ENCODE measurements around the gene LGALS3.
A peak's percentile ranks its signal among the peaks of the same experiment; 100 is the strongest.

LGALS3 gene

DNA sequence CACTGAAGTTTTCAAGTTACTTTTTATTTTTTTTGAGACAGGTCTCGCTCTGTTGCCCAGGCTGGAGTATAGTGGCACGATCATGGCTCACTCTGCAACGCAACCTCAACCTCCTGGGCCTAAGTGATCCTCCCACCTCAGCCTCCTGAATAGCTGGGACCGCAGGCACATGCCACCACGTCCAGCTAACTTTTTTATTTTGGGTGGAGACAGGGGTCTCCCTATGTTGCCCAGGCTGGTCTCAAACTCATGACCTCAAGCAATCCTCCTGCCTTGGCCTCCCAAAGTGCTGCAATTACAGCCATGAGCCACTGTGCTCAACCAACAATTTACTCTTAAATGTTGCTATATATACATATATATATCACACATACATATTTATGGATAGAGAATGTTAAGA, 27.4 kb upstream of the LGALS3 start:
- Mint-ChIP-seq H3K36me3 (ENCODE audit: low read depth) (peaks cover 3% of the 10 kb centered on the region), H3K9me3 (peaks cover 8% of the 10 kb centered on the region), H3K4me3 (no peak overlapping the region), H3K27ac (peak overlapping the region; percentile 80 to 99 (median 96)), H3K27me3 (ENCODE audit: low read depth) (peaks cover 4% of the 10 kb centered on the region), H3K4me1 (peaks cover 52% of the 10 kb centered on the region)
- no peak for TF ChIP-seq CTCF (IDR thresholded peaks at IDR 0.05; ENCODE audit: unreplicated experiment in 3 of 3)

- Mint-ChIP-seq H3K9me3 (peaks cover 8% of the 10 kb centered on the region), H3K4me3 (no peak overlapping the region), H3K27me3 (ENCODE audit: low read depth) (no peaks in the 10 kb centered on the region), H3K36me3 (ENCODE audit: low read depth) (peaks cover 3% of the 10 kb centered on the region), H3K4me1 (peaks cover 48% of the 10 kb centered on the region), H3K27ac (peak overlapping the region; percentile 80 to 99 (median 96))
- TF ChIP-seq CTCF (IDR thresholded peaks at IDR 0.05; ENCODE audit: unreplicated experiment in 3 of 3), result no peak
Measured at GRCh38 chr14:55102141-55102621, 26.9 kb upstream of the LGALS3 start.

DNA sequence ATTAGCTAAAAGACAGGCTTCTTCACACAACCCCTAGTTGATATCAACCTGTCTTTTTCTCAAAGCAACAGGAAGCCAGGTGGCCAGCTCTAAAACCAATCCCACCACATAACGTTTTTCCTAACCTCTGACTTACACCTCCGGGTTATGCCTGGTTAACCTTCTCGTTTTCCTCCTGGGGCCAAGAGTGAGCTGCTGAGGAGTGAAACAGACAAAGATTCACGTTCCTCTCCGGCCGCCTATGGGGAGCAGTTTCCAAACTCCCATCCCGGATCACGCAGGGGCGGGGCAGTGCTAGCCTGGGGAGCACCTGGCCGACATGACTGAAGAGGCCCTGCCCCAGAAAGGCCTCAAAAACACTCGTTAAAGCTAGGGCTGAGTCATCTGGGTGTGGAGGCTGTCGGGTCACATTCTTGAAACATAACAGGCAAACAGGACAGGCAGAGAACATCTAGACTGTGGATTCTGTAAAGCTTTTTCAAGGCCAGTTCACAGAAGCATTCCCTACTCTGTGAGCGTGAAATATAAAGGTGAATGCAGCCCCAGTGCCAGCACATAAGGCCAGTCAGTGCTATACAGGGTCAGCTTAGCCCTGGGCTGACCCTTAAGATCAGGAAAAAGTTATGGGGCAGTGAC, 25.9 kb upstream of the LGALS3 start:
- Mint-ChIP-seq H3K27me3 (ENCODE audit: low read depth) (no peaks in the 10 kb centered on the region), H3K9me3 (peaks cover 11% of the 10 kb centered on the region), H3K27ac (peak overlapping the region; percentile 80 to 99 (median 96)), H3K4me1 (peaks cover 54% of the 10 kb centered on the region), H3K36me3 (ENCODE audit: low read depth) (peaks cover 3% of the 10 kb centered on the region), H3K4me3 (peak overlapping the region in 2 of 3 experiments; percentile 29 to 38)
- no peak for TF ChIP-seq CTCF (IDR thresholded peaks at IDR 0.05; ENCODE audit: unreplicated experiment in 3 of 3)

GRCh38 chr14:55103971-55104954, 24.8 kb upstream of the LGALS3 start:
- Mint-ChIP-seq H3K9me3 (peaks cover 11% of the 10 kb centered on the region), H3K27me3 (ENCODE audit: low read depth) (no peaks in the 10 kb centered on the region), H3K27ac (peak overlapping the region; percentile 80 to 99 (median 83)), H3K4me1 (peaks cover 52% of the 10 kb centered on the region), H3K4me3 (no peak overlapping the region), H3K36me3 (ENCODE audit: low read depth) (peaks cover 3% of the 10 kb centered on the region)
- TF ChIP-seq CTCF (IDR thresholded peaks at IDR 0.05; ENCODE audit: unreplicated experiment in 3 of 3), result no peak

DNA sequence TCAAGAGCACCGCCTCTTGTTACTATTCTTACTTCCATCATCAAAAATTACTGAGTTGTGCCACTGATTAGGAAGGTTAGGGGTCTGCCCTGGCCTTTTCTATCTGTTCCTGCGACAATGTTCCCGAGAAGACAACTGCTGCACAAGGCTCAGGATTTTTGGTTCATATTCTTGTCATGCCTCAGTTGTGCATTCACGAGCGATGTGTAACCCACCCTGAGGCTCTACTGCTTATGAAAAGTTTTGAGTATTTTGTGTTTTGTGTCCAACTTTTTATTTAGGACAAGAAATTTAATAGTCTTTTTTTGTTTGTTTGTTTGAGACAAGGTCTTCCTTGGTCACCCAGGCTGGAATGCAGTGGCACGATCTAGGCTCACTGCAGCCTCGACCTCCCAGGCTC, 23.1 kb upstream of the LGALS3 start:
- H3K27me3 Mint-ChIP-seq (ENCODE audit: low read depth), result no peaks in the 10 kb centered on the region
- no peak overlapping the region for H3K4me3 Mint-ChIP-seq
- H3K4me1 Mint-ChIP-seq, result peaks cover 41% of the 10 kb centered on the region
- TF ChIP-seq CTCF (IDR thresholded peaks at IDR 0.05; ENCODE audit: unreplicated experiment in 3 of 3), result no peak
- peaks cover 3% of the 10 kb centered on the region for H3K36me3 Mint-ChIP-seq (ENCODE audit: low read depth)
- peaks cover 11% of the 10 kb centered on the region for H3K9me3 Mint-ChIP-seq
- peak overlapping the region in 2 of 3 experiments; percentile 89 to 91 for H3K27ac Mint-ChIP-seq
